ENCODE measurements around the gene OBI1. TPM values are rescaled to one million over a fixed set of nuclear protein-coding genes. Genes with fewer than 3 reads are reported as not detected.

OBI1 gene
- total and polyA plus RNA-seq, 10 of the 15 experiments (the other 5 are each of a cell fraction or from before 2014, with no cell fraction given), result 15.5 to 34.2 (median 22.0) TPM

DNA sequence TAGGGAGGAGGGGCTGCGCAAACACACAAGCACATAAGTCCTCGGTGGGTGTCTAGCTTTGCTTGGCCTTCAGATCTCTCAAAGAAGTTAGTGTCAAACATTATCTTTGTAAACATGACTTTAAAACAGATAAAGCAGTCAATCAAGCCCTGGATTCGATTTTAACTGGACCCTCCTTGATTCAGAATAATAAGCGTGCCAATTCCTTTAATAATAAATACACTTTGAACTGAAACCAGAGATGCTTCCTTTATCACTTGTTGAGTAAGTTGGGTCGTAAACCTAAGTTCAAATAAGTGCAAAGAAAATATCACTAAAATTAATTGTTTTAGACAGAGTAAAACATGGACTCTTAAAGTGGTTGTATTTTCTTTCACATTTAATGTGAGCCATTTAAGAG, 86.5 kb downstream of the OBI1 start:
- CTCF ChIA-PET, result interaction anchor here (0.6 kb wide), 1 partner anchor 729 kb away, joined by 3 read pairs; no protein-coding TSS in a partner anchor
- in situ Hi-C loops (cut with MboI) (no loop called here), intact Hi-C loops (cut with micrococcal nuclease; ENCODE audit: unreplicated experiment) (no loop called here)
- no TSS peak for BruUV-seq (replicated peaks)
- no peaks in the 10 kb centered on the region for H3K4me1 ChIP-seq (ENCODE audit: control insufficient read depth, insufficient read depth, low read length)
- WGBS (ENCODE audit: insufficient coverage, insufficient replicate concordance, low lambda C conversion rate, missing lambda C conversion rate), result 39% methylated on average over 5 of the region's 5 CpGs
- H3K79me2 ChIP-seq (ENCODE audit: control insufficient read depth, insufficient read depth, low read length), result no peaks in the 10 kb centered on the region
- no peak overlapping the region for H3K9ac ChIP-seq (ENCODE audit: control insufficient read depth, insufficient read depth, low read length)
- no peak overlapping the region for H3K4me2 ChIP-seq (ENCODE audit: control insufficient read depth, insufficient read depth)
- DNase-seq (ENCODE audit: low read depth, low spot score) (no peak), FAIRE-seq (no peak), ATAC-seq (no peak)
- no peak overlapping the region for H3K27ac ChIP-seq (ENCODE audit: control insufficient read depth, insufficient read depth)
- POLR2A ChIA-PET, result no interaction called here
- RAD21 ChIA-PET (ENCODE audit: unreplicated experiment), result no interaction called here
- no peaks in the 10 kb centered on the region for H4K20me1 ChIP-seq (ENCODE audit: control insufficient read depth, insufficient read depth)
- H3K36me3 ChIP-seq (ENCODE audit: control insufficient read depth in 2 of 2, insufficient read depth in 2 of 2, low read length in 1 of 2), result no peaks in the 10 kb centered on the region
- SMC1A ChIA-PET (ENCODE audit: uncharacterized antibody, unreplicated experiment), result interaction anchor here (1.1 kb wide), 1 partner anchor 12 kb away, joined by 4 read pairs; no protein-coding TSS in a partner anchor
- H3K27me3 ChIP-seq (replicated peaks in 1 of 2; ENCODE audit: control insufficient read depth in 2 of 2, insufficient read depth in 2 of 2, low read length in 1 of 2), result no peaks in the 10 kb centered on the region
- no peak overlapping the region for H3K4me3 ChIP-seq
- no peak overlapping the region for H2AFZ ChIP-seq (ENCODE audit: control insufficient read depth, low read depth, low read length)
- TF ChIP-seq TARDBP (IDR thresholded peaks at IDR 0.05; ENCODE audit: borderline replicate concordance), result no peak
- TF ChIP-seq FOS (IDR thresholded peaks at IDR 0.05; ENCODE audit: borderline replicate concordance, extremely low read depth, insufficient read length), result no peak
- TF ChIP-seq E2F4 (IDR thresholded peaks at IDR 0.05; ENCODE audit: low read depth, low read length), result no peak
- no peak for TF ChIP-seq SREBF2 (IDR thresholded peaks at IDR 0.05; ENCODE audit: low read length)
- TF ChIP-seq ZSCAN29 (IDR thresholded peaks at IDR 0.05), result no peak
- no peak for TF ChIP-seq GABPA (IDR thresholded peaks at IDR 0.05; ENCODE audit: low read depth)
- TF ChIP-seq, protein P1, sequence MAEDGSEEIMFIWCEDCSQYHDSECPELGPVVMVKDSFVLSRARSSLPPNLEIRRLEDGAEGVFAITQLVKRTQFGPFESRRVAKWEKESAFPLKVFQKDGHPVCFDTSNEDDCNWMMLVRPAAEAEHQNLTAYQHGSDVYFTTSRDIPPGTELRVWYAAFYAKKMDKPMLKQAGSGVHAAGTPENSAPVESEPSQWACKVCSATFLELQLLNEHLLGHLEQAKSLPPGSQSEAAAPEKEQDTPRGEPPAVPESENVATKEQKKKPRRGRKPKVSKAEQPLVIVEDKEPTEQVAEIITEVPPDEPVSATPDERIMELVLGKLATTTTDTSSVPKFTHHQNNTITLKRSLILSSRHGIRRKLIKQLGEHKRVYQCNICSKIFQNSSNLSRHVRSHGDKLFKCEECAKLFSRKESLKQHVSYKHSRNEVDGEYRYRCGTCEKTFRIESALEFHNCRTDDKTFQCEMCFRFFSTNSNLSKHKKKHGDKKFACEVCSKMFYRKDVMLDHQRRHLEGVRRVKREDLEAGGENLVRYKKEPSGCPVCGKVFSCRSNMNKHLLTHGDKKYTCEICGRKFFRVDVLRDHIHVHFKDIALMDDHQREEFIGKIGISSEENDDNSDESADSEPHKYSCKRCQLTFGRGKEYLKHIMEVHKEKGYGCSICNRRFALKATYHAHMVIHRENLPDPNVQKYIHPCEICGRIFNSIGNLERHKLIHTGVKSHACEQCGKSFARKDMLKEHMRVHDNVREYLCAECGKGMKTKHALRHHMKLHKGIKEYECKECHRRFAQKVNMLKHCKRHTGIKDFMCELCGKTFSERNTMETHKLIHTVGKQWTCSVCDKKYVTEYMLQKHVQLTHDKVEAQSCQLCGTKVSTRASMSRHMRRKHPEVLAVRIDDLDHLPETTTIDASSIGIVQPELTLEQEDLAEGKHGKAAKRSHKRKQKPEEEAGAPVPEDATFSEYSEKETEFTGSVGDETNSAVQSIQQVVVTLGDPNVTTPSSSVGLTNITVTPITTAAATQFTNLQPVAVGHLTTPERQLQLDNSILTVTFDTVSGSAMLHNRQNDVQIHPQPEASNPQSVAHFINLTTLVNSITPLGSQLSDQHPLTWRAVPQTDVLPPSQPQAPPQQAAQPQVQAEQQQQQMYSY (CRISPR knock-in tag; IDR thresholded peaks at IDR 0.05), result no peak
- no peak for TF ChIP-seq SMAD5 (IDR thresholded peaks at IDR 0.05; ENCODE audit: low read depth)
- TF ChIP-seq NR2F1 (conservative IDR thresholded peaks at IDR 0.05), result no peak
- no peak for TF ChIP-seq EP300 (IDR thresholded peaks at IDR 0.05; ENCODE audit: borderline replicate concordance in 1 of 2, control insufficient read depth in 1 of 2, low read depth in 2 of 2, low read length in 2 of 2)
- no peak for TF ChIP-seq NFXL1 (IDR thresholded peaks at IDR 0.05; ENCODE audit: borderline replicate concordance)
- no peaks in the 10 kb centered on the region for H3K9me3 ChIP-seq (replicated peaks; ENCODE audit: control insufficient read depth, insufficient read depth, low read length)
